Parathyroid adenoma (tissue), 2 donors: ENCODE measurements around the gene KRT1.

Experiments used
- H2AFZ ChIP-seq: fragments of 300-600 bp; sonication (generic); one replicate; pipeline ENCODE4 v1.7.0; 2017; ENCODE audit warnings: antibody characterized with exemption, mild to moderate bottlenecking
- H3K27ac ChIP-seq: fragments of 300-600 bp; sonication (generic); one replicate; pipeline ENCODE4 v1.7.0; 2017
- H3K27me3 ChIP-seq: fragments of 300-600 bp; sonication (generic); one replicate; pipeline ENCODE4 v1.7.0; 2017; ENCODE audit warnings: low read length; ENCODE audit not compliant: control insufficient read depth, insufficient read depth
- H3K36me3 ChIP-seq: fragments of 300-600 bp; sonication (generic); one replicate; pipeline ENCODE4 v1.7.0; 2017; ENCODE audit warnings: low read length; ENCODE audit not compliant: control insufficient read depth, insufficient read depth
- H3K4me1 ChIP-seq: fragments of 300-600 bp; sonication (generic); one replicate; pipeline ENCODE4 v1.7.0; 2017; ENCODE audit warnings: control low read depth
- H3K4me2 ChIP-seq: fragments of 300-600 bp; sonication (generic); one replicate; pipeline ENCODE4 v1.7.0; 2017; ENCODE audit warnings: low read length
- H3K4me3 ChIP-seq: fragments of 300-600 bp; sonication (generic); one replicate; pipeline ENCODE4 v1.7.0; 2017; ENCODE audit warnings: low read depth, low read length
- H3K79me2 ChIP-seq: fragments of 300-600 bp; sonication (generic); one replicate; pipeline ENCODE4 v1.7.0; 2017; ENCODE audit warnings: control low read depth
- H3K9ac ChIP-seq: fragments of 300-600 bp; sonication (generic); one replicate; pipeline ENCODE4 v1.7.0; 2017; ENCODE audit warnings: mild to moderate bottlenecking
- H3K9me3 ChIP-seq: fragments of 300-600 bp; sonication (generic); one replicate; pipeline ENCODE4 v1.7.0; 2017; ENCODE audit warnings: low read length; ENCODE audit not compliant: control insufficient read depth
- TF ChIP-seq, protein P1 (sequence below): fragments of 300-600 bp; sonication (generic); IDR thresholded peaks from one replicate; pipeline ENCODE4 v1.7.0; 2017; ENCODE audit warnings: antibody characterized with exemption, mild to moderate bottlenecking
- donor health status: primary hyperparathyroidism.

KRT1 gene

DNA sequence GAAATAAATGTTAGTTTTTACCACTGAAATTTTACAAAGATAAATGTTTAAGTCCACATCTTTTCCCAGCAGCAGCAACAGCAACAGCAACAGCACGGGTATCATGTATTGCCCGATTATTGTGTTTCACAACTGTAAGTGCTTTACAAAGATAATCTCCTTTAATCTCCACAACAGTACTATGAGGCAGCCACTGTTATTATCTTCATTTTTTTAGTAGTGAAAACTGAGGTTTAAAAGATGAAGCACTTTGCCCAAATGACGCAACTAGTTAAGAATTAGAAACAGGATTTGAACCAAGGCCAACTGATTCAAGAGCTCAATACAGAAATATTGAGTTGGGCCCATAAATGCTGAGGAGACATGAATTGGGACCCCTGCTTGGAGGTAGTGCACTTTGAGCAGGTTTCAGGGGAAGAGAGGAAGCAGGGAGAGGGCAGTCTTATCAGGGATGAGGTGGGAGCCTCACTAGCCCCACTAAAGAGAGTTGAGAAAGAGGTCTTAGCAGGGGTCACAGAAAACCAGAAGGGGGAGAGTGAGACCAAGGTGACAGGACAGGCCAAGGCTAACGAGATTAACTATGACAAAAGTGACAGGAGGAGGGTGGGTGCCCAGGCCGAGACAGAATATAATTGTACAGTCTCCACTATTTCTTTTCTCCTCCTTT lies 43.5 kb downstream of the KRT1 start:
- TF ChIP-seq, protein P1, sequence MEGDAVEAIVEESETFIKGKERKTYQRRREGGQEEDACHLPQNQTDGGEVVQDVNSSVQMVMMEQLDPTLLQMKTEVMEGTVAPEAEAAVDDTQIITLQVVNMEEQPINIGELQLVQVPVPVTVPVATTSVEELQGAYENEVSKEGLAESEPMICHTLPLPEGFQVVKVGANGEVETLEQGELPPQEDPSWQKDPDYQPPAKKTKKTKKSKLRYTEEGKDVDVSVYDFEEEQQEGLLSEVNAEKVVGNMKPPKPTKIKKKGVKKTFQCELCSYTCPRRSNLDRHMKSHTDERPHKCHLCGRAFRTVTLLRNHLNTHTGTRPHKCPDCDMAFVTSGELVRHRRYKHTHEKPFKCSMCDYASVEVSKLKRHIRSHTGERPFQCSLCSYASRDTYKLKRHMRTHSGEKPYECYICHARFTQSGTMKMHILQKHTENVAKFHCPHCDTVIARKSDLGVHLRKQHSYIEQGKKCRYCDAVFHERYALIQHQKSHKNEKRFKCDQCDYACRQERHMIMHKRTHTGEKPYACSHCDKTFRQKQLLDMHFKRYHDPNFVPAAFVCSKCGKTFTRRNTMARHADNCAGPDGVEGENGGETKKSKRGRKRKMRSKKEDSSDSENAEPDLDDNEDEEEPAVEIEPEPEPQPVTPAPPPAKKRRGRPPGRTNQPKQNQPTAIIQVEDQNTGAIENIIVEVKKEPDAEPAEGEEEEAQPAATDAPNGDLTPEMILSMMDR = no peak
- Histone ChIP-seq H3K27me3 (no peaks in the 10 kb centered on the region), H3K4me1 (peaks cover 7% of the 10 kb centered on the region), H2AFZ (no peak overlapping the region), H3K9me3 (no peaks in the 10 kb centered on the region), H3K4me2 (no peak overlapping the region), H3K79me2 (no peaks in the 10 kb centered on the region), H3K4me3 (no peak overlapping the region), H3K36me3 (no peaks in the 10 kb centered on the region), H3K9ac (no peak overlapping the region), H3K27ac (no peak overlapping the region)

DNA sequence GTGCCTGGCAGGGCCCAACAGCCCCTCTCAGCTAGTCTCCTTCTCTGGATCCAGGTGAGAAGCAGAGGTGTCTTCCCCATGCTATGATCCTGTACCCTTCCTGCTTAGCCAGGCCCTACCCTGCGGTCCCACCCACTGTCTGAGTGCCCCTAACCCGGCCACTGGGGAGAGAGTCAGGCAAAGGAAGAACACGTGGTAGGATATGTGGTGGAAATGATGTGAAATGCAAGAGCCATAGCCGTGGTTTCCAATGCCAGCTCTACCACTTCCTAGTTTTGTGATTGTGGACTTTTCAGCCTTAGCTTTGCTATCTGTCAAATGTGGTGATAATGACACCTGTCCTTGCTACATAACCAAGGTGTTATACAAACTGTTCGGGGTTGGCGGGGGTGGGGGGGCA lies 44.0 kb downstream of the KRT1 start:
- Histone ChIP-seq H3K27me3 (no peaks in the 10 kb centered on the region), H3K4me3 (no peak overlapping the region), H3K4me1 (peaks cover 7% of the 10 kb centered on the region), H3K36me3 (no peaks in the 10 kb centered on the region), H3K79me2 (no peaks in the 10 kb centered on the region), H3K4me2 (no peak overlapping the region), H3K9me3 (no peaks in the 10 kb centered on the region), H2AFZ (no peak overlapping the region), H3K27ac (no peak overlapping the region), H3K9ac (no peak overlapping the region)
- TF ChIP-seq, protein P1 = no peak

DNA sequence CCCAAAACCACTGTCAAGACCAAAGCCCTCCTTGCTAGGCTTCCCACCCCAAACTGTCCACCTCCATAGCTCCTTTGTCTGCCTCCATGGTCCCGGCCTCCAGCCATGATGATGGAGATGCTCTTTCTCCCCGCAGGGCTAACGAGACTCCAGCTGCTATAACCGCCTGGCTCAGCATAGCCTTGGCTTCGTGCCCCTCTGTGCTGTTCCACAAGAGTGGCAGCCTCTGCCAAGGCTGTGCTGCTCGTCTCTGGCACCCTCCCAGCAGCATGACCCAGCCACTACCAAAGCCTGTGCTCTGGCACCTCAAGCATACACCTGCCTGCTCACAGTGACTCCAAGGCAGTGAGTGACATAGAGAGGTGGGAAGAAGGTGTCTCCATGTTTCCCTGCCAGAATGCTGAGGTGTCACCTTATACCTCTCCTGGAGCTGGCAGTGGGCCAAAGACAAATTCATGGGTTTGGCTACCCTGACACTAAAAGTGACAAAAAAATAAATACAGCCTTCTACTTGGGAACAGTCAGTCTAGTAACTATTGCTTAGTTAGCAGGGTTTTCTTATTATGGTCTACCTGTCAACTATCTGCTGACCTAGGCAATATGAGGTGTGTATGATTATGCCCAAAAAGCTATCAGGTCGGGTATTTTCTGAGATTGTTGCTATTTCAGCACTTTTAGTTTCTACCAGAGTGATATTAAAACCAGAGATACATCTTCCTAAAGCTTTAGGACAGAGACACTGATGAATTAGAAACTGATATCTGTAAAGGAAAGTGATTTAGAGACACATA lies 45.7 kb downstream of the KRT1 start:
- Histone ChIP-seq H3K9ac (no peak overlapping the region), H3K27me3 (no peaks in the 10 kb centered on the region), H3K36me3 (no peaks in the 10 kb centered on the region), H3K9me3 (no peaks in the 10 kb centered on the region), H2AFZ (no peak overlapping the region), H3K4me3 (no peak overlapping the region), H3K4me1 (peaks cover 7% of the 10 kb centered on the region), H3K27ac (no peak overlapping the region), H3K79me2 (no peaks in the 10 kb centered on the region), H3K4me2 (no peak overlapping the region)
- TF ChIP-seq, protein P1 = no peak

DNA sequence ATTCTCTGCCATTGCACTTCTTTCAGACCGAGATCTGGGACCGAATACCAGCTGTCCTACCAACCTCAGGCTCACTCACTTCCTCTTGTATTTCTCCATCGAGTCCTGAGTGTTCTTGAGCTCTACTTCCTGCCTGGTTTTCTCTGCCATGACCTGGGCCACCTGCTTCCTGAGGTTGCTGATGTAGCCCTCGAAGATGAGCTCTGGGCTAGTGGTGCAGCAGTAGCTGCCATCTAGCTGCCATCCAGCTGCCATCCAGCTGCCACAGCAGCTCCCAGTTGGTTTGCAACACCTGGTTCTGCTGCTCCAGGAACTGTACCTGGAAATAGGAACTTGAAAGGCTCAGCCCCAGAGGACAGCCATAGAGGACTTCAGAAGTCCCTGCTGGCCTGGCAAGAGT lies 46.8 kb downstream of the KRT1 start:
- Histone ChIP-seq H3K9me3 (no peaks in the 10 kb centered on the region), H3K27ac (no peak overlapping the region), H3K79me2 (no peaks in the 10 kb centered on the region), H3K4me1 (peaks cover 7% of the 10 kb centered on the region), H2AFZ (no peak overlapping the region), H3K36me3 (no peaks in the 10 kb centered on the region), H3K27me3 (no peaks in the 10 kb centered on the region), H3K4me3 (no peak overlapping the region), H3K4me2 (no peak overlapping the region), H3K9ac (no peak overlapping the region)
- TF ChIP-seq, protein P1 = no peak
